ENCODE data around the gene SUCO.

Gene SUCO

GRCh38 chr1:172517081-172517480, 15.9 kb upstream of the SUCO start:
- no peak for DNase-seq (ENCODE audit: low spot score)

DNA sequence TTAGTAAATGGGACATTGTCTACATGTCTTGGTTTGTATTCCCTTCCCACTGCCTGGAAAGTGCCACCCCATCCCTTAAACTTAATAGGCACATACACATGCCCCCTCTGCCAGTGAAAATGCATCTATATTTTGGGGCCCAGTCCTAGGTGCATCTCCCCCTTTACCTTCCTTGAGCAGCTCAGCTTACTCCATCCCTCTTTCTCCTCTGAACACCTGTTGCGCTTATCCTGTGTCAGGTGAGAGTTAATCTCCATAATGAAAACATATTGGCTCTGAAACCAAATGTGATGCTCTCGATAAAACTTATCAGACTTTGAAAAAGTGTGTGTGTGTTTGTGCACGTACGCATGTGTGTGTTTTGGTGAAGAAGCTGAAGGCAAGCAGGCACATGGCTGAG, 15.4 kb upstream of the SUCO start:
- no peak for DNase-seq (ENCODE audit: low spot score)

DNA sequence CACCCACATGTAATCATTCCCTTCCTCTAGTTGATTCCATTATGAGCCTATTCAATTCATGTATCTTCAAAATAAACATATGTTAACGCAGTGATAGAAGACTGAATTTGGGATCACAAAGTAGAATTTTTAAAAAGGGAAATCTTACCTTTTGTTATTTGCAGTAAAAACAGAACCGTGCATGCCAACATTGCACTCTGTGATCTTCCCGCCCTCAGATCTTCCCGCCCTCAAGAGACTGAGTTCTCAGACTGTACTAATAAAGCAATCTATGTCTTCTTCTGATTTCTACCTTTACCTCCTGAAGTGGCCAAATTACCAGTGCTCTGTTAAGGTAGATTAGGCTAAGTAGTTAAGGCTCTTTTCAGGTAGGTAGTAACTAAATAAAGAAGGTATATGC, 3.6 kb upstream of the SUCO start:
- DNase-seq (ENCODE audit: low spot score) = no peak

GRCh38 chr1:172530000-172530399, 3.0 kb upstream of the SUCO start:
- DNase-seq (ENCODE audit: low spot score) = no peak

DNA sequence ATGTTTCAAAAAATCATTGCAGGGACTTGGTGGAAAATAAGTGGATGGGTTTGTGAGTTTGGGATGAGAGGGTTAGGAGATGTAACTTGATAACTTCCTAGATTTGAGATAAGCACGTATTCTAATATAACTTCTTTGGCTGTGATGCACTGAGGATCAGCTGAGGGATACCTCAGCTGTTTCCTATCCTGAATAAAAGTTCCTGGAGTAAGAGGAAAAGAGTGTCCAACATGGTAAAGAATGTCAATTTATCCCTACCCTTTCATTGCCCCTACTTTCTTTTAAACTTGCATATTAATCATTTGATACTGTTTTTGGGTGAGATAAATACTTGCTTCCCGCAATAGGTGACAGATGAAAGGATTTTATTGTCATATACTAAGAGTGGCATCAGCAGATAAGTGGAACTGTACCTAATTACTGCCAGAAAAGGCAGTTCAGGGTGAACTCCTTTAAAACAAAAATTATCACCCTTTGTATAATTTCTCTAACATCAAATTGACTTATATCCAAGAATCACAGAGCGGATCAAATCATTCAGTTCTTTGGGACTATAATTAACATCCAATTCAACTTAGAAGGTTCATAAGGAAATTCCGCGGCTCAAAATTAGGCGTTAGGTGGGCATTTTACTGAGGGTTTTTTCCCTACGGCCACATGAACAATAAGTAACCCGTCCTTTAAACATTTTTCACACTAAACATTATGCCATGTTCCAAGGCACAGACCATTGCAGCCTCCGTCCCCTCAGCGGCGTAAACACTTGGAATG, 1.4 kb upstream of the SUCO start:
- no peak for DNase-seq (ENCODE audit: low spot score)

GRCh38 chr1:172532183-172532699, 709 bp upstream of the SUCO start:
- peak; percentile 95 for DNase-seq (ENCODE audit: low spot score)

- DNase-seq (ENCODE audit: low spot score) = peak; percentile 35
These were observed 682 bp downstream of the SUCO start for GRCh38 chr1:172533513-172534151.

DNA sequence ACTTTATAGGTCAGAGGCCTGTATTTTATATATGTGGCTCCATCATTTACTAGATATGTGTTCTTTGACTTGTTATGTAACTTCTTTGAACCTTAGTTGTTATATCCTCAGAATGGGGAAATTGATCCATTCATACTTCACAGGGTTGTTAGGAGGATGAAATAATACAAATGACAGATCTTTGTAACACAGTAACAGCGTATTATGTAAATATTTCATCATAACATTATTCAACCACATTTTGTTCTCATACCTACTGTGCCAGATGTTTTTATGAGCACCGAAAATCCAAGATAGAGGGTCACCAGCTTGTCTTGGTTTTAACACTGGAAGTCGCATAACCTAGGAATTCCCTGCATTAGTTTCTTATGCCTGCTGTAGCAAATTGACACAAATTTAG, 3.3 kb downstream of the SUCO start:
- no peak for DNase-seq (ENCODE audit: low spot score)

GRCh38 chr1:172537366-172537765, 4.4 kb downstream of the SUCO start:
- DNase-seq (ENCODE audit: low spot score) = no peak

- no peak for DNase-seq (ENCODE audit: low spot score)
These were observed 5.0 kb downstream of the SUCO start for GRCh38 chr1:172537827-172538391.

DNA sequence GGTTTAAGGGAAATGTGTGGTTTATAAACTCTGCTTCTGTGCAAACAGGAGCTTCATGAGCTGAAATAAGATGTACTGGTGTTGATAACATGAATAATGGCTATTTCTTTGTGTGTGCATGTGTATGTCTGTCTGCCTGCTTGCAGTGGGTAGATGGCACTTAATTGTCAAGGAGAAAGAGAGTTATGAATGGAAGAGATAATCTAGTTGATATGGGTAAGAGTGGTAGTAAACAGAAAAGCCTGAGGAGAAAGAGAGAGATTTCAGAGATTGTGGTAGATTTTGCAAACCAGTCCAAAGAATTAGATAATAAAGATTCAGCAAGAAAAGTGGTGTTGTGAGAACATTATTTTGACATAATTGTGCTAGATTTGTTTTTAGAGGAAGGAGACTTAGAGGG, 7.7 kb downstream of the SUCO start:
- no peak for DNase-seq (ENCODE audit: low spot score)

GRCh38 chr1:172544481-172545104, 11.6 kb downstream of the SUCO start:
- no peak for DNase-seq (ENCODE audit: low spot score)

GRCh38 chr1:172545396-172546004, 12.6 kb downstream of the SUCO start:
- no peak for DNase-seq (ENCODE audit: low spot score)

DNA sequence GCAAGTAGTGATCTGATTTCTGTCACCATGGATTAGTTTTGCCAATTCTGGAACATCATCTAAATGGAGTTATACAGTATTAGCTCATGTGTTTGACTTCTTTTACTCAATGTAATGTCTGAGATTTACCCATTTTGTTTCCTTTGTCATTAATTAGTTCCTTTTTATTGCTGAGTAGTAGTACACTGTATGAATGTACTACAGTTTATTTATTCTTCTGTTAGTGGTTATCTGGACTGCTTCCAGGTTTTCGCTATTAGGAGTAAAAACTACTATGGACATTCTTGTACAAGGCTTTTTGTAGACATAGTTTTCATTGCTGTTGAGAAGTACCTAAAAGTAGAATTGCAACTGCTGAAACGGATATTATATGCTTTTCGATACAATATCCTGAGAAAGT, 14.1 kb downstream of the SUCO start:
- DNase-seq (ENCODE audit: low spot score) = no peak

DNA sequence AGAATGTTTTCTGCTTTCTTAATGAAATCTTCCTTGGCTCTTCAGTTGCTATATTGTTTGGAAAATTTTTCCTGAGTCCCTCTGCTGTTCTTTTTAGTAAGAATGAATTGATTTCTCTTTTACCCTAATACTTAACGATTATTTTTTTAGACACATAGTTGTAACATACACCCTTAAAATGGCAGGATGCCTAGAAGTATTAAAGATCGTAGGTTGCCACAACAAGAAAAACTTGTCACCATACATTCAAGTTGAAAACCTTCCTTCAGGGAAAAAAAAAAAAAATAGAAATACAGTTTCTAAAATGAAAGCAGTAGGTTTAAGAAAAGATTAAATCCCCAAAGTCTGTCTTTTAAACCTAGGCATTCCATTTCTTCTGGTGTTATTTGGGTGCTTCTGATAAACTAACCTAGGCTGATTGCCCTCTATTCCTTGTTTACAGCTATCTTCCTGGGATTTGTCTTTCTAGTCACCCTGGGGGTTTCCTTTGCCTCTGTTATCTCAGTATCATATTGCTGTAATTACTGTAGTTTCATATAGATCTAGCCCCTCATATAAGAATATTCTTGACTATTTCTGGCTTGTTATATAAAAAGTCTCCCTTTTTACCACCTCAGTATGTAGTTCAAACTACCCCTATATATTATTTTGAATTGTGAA, 16.8 kb downstream of the SUCO start:
- DNase-seq (ENCODE audit: low spot score) = no peak

DNA sequence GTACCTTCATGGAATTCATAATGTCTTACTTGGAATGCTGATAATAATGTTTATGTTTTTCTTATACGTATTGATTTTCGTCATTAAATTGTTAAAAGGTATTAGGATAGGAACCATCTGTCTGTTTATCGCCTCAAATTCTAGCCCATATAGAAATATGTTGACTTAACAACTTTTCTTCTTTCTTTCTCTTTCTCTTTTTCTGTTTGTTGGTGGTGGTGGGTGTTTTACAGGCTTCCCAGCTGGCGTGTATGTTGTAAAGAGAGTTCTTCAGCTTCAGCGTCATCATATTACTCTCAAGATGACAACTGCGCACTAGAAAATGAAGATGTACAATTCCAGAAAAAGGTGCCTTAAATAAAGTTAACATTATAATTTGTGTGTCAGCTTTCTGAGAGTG, 18.3 kb downstream of the SUCO start:
- no peak for DNase-seq (ENCODE audit: low spot score)

GRCh38 chr1:172554915-172555314, 22.0 kb downstream of the SUCO start:
- no peak for DNase-seq (ENCODE audit: low spot score)

DNA sequence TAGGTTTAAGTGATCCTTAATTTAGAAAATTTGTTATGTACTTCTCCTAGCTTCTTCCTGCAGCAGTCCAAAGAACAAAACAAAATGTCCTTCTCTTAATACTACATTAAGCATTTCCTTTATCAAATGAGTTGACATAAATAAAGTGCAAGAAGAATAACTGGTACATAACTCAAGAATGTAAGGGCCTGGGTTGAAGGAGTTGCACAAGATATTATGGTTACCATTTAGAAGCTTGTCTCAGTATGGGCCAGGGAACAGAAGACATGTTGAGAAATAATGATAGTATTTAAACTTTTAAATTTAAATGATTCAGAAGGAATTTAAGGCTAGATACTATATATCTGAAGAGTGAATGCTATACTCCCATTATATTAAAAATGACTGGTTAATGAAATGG, 23.5 kb downstream of the SUCO start:
- no peak for DNase-seq (ENCODE audit: low spot score)

DNA sequence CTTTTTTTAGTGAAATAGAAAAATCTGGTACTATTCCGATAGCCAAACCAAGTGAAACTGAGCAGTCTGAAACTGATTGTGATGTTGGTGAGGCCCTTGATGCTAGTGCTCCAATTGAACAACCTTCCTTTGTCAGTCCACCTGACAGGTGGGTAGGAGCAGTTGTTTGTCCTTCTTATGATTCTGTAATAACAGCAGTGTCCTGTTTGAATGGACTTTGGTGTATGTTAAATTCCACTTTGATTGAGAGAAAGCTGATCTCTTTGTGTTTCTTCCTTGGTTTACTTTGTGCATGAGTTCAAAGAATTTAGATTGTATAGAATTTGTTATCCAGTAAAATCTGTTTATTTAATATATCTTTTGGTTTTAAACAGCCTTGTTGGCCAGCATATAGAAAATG, 24.3 kb downstream of the SUCO start:
- DNase-seq (ENCODE audit: low spot score) = no peak

DNA sequence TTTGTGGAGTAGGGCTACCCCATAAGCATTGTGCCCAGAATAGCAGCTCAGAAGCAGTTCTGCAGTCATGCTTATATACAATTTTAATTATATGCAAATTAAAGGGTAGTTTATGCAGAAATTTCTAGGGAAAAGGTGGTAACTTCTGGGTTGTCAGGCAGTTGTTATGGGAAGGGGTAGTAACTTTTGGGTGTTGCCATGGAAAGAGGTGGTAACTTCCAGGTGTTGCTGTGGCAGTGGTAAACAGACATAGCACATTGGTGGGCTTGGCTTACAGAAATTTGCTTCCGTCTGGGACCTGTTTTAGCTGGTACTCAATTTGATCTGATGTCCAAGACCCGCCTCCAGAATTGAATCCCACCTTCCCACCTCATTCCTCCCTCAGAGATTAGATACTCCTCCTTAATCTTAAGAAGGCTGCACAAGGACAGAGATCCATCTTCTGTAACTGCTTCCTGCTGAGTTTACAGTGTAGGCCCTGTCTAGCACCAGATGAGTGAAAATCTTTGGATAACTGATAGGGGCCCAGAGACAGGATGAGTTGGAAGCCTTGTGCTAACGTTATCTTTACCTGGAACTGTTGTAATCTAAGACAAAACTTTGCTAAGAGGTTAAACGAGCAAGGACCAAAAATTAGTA, 26.7 kb downstream of the SUCO start:
- DNase-seq (ENCODE audit: low spot score) = no peak

- DNase-seq (ENCODE audit: low spot score) = no peak
These were observed 28.3 kb downstream of the SUCO start for GRCh38 chr1:172561252-172561651.

All from activated CD4-positive, alpha-beta T cell treated with anti-CD3 and anti-CD28 coated beads, Interleukin-2, Interleukin-4, amounts not matched to agents 100 ng/mL and 50 ng/mL, durations not matched to agents 16 hours and 8 hours (primary cell).